Activated CD4-positive, alpha-beta T cell treated with anti-CD3 and anti-CD28 coated beads, Interleukin-2, amount 50 U/mL, for 4 hours (primary cell): ENCODE data around the gene XYLT1.
"Not testable (repeated sequence)": the region's sequence is repeated elsewhere in the genome, so short reads cannot be mapped to it uniquely, and the experiment has no call there.

ENCODE experiments used
- DNase-seq, 2 experiments: peaks; one replicate each; pipeline ENCODE4 v3.0.0-alpha.2; 2020

Gene XYLT1

GRCh38 chr16:17327664-17328335 is 143.0 kb downstream of the XYLT1 start:
- DNase-seq: no peak

- DNase-seq: no peak
Observed at GRCh38 chr16:17325476-17326143, 145.2 kb downstream of the XYLT1 start.

- DNase-seq: no peak
Observed at GRCh38 chr16:17324451-17324850, 146.3 kb downstream of the XYLT1 start.

GRCh38 chr16:17323171-17323570 is 147.6 kb downstream of the XYLT1 start:
- DNase-seq: no peak

- DNase-seq: no peak
Observed at GRCh38 chr16:17321824-17322223, 148.9 kb downstream of the XYLT1 start.

GRCh38 chr16:17320009-17320408 is 150.8 kb downstream of the XYLT1 start:
- no peak for DNase-seq

- no peak for DNase-seq
Observed at GRCh38 chr16:17318238-17318637, 152.5 kb downstream of the XYLT1 start.

- DNase-seq: no peak
Observed at GRCh38 chr16:17316005-17316404, 154.8 kb downstream of the XYLT1 start.

GRCh38 chr16:17313793-17314547 is 156.8 kb downstream of the XYLT1 start:
- no peak for DNase-seq

- no peak for DNase-seq
Observed at GRCh38 chr16:17313085-17313611, 157.6 kb downstream of the XYLT1 start.

GRCh38 chr16:17312094-17312710 is 158.6 kb downstream of the XYLT1 start:
- no peak for DNase-seq

- no peak for DNase-seq
Observed at GRCh38 chr16:17311333-17312093, 159.2 kb downstream of the XYLT1 start.

GRCh38 chr16:17309510-17309909 is 161.2 kb downstream of the XYLT1 start:
- no peak for DNase-seq

- DNase-seq: no peak
Observed at GRCh38 chr16:17308186-17308585, 162.6 kb downstream of the XYLT1 start.

- DNase-seq: no peak
Observed at GRCh38 chr16:17307504-17307903, 163.3 kb downstream of the XYLT1 start.

- no peak for DNase-seq
Observed at GRCh38 chr16:17306745-17307144, 164.0 kb downstream of the XYLT1 start.

- DNase-seq: not testable (repeated sequence)
Observed at GRCh38 chr16:17306211-17306610, 164.5 kb downstream of the XYLT1 start.

GRCh38 chr16:17305694-17306093 is 165.1 kb downstream of the XYLT1 start:
- peak in 1 of 2 experiments; percentile 6 for DNase-seq

GRCh38 chr16:17304491-17305119 is 166.2 kb downstream of the XYLT1 start:
- DNase-seq: no peak

GRCh38 chr16:17304106-17304490 is 166.7 kb downstream of the XYLT1 start:
- DNase-seq: no peak

GRCh38 chr16:17303101-17303500 is 167.7 kb downstream of the XYLT1 start:
- no peak for DNase-seq

GRCh38 chr16:17302620-17303019 is 168.1 kb downstream of the XYLT1 start:
- no peak for DNase-seq
